Stimulated activated CD4-positive, alpha-beta T cell treated with anti-CD3 and anti-CD28 coated beads, TNF-alpha, amount 100 ng/mL, for 4 hours (primary cell): Measurements from ENCODE around the gene CD300LD.

Experiments
- DNase-seq, 3 experiments: peaks; one replicate each; pipeline ENCODE4 v3.0.0-alpha.2; 2020; ENCODE audit warnings: low read depth in 3 of 3

The CD300LD gene

GRCh38 chr17:74543891-74544760 lies 48.0 kb downstream of the CD300LD start:
- no peak for DNase-seq

GRCh38 chr17:74543406-74543805 lies 48.7 kb downstream of the CD300LD start:
- DNase-seq: no peak

GRCh38 chr17:74542727-74543383 lies 49.2 kb downstream of the CD300LD start:
- DNase-seq: no peak

GRCh38 chr17:74542166-74542565 lies 49.9 kb downstream of the CD300LD start:
- DNase-seq: no peak

- DNase-seq: no peak
These were observed 50.6 kb downstream of the CD300LD start for GRCh38 chr17:74541176-74542111.

GRCh38 chr17:74539281-74539820 lies 52.7 kb downstream of the CD300LD start:
- DNase-seq: no peak

GRCh38 chr17:74536890-74537289 lies 55.2 kb downstream of the CD300LD start:
- no peak for DNase-seq

- DNase-seq: no peak
These were observed 60.0 kb downstream of the CD300LD start for GRCh38 chr17:74532115-74532514.

- DNase-seq: no peak
These were observed 60.8 kb downstream of the CD300LD start, which contains the start of gene CD300LB for GRCh38 chr17:74531231-74531761. Gene CD300LB, minus strand, starts transcription at chr17:74531475. Its CDS starts 125 bp downstream, at chr17:74531350.

- no peak for DNase-seq
These were observed 61.3 kb downstream of the CD300LD start for GRCh38 chr17:74530831-74531150.
